Peyer's patch (tissue), 4 donors: ENCODE measurements around the gene P2RX3.

Experiments used
- CTCF ChIP-seq, 6 experiments: fragments of 450-650 bp in 4 of 6; fragments of 200-600 bp in 2 of 6; sonication (generic) in 1 of 6; IDR thresholded peaks; one replicate each; pipeline ENCODE4 v1.5.1; 2017 to 2019; ENCODE audit warnings: antibody characterized with exemption in 6 of 6, mild to moderate bottlenecking in 3 of 6, moderate library complexity in 1 of 6
- POLR2A ChIP-seq, 2 donors: fragments of 450-650 bp; IDR thresholded peaks; one replicate each; pipeline ENCODE4 v1.5.1; 2017; ENCODE audit warnings: antibody characterized with exemption in 2 of 2, mild to moderate bottlenecking in 2 of 2, moderate library complexity in 2 of 2

GRCh38 chr11:57318178-57318577 is 20.0 kb upstream of the P2RX3 start:
- no peak for TF ChIP-seq POLR2A (IDR thresholded peaks at IDR 0.05)
- TF ChIP-seq CTCF (IDR thresholded peaks at IDR 0.05), result no peak
